GM21390 (cell line): ENCODE measurements around the gene TEX48.
A peak's percentile ranks its signal among the peaks of the same experiment; 100 is the strongest.

Experiments used
- ATAC-seq: cut with Tn5 transposase; IDR thresholded peaks from one replicate; pipeline ENCODE4 v1.9.1; 2021; ENCODE audit not compliant: unreplicated experiment

The TEX48 gene

GRCh38 chr9:114626415-114627020, 55.5 kb downstream of the TEX48 start:
- ATAC-seq: no peak

- ATAC-seq: no peak
Observed at GRCh38 chr9:114624677-114625076, 57.3 kb downstream of the TEX48 start.

- no peak for ATAC-seq
Observed at GRCh38 chr9:114621975-114622609, 59.9 kb downstream of the TEX48 start.

GRCh38 chr9:114621561-114621960, 60.4 kb downstream of the TEX48 start:
- ATAC-seq: no peak

- peak; percentile 54 for ATAC-seq
Observed at GRCh38 chr9:114619191-114619761, 62.7 kb downstream of the TEX48 start.

- ATAC-seq: peak; percentile 62
Observed at GRCh38 chr9:114616684-114617520, 65.1 kb downstream of the TEX48 start.
